Measurements from ENCODE around the gene TMEM134.

GRCh38 chr11:67422891-67423290, 46.2 kb downstream of the TMEM134 start:
- TF ChIP-seq CTCF (IDR thresholded peaks at IDR 0.05) = no peak
- no peak for TF ChIP-seq POLR2A (IDR thresholded peaks at IDR 0.05)

Data from Peyer's patch (tissue), 4 donors.